ENCODE results near the gene GNA12. TPM values are rescaled to one million over a fixed set of nuclear protein-coding genes. Genes with fewer than 3 reads are reported as not detected.

GNA12 gene
- total and polyA plus RNA-seq, 2 experiments from 2014 or later = 28.4 to 40.2 TPM

DNA sequence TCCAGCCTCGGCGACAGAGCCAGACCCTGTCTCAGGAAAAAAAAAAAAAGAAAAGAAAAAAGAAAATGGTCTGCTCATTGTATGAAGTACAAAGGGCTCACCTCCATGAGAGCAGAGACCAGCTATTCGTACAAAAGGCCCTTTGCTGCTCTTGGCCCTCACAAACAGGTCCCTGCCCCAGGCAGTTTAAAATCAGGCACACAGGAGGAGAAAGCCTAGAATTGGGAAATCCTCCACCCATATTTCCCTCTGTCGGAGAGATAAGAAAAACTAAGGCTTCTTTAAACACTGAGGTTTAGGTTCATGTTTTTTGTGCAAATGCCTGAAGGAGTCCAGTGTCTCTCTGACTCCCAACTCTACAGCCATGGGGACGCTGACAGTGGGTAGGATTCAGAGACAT lies 15.1 kb downstream of the GNA12 start:
- TF ChIP-seq EZH2 (IDR thresholded peaks at IDR 0.05; ENCODE audit: borderline replicate concordance) (no peak), EZH2phosphoT487 (IDR thresholded peaks at IDR 0.05; ENCODE audit: low read depth, severe bottlenecking, unreplicated experiment) (no peak)
- TF ChIP-seq, protein P1, sequence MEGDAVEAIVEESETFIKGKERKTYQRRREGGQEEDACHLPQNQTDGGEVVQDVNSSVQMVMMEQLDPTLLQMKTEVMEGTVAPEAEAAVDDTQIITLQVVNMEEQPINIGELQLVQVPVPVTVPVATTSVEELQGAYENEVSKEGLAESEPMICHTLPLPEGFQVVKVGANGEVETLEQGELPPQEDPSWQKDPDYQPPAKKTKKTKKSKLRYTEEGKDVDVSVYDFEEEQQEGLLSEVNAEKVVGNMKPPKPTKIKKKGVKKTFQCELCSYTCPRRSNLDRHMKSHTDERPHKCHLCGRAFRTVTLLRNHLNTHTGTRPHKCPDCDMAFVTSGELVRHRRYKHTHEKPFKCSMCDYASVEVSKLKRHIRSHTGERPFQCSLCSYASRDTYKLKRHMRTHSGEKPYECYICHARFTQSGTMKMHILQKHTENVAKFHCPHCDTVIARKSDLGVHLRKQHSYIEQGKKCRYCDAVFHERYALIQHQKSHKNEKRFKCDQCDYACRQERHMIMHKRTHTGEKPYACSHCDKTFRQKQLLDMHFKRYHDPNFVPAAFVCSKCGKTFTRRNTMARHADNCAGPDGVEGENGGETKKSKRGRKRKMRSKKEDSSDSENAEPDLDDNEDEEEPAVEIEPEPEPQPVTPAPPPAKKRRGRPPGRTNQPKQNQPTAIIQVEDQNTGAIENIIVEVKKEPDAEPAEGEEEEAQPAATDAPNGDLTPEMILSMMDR (IDR thresholded peaks at IDR 0.05; ENCODE audit: poor library complexity) = no peak
- 63% methylated on average over 5 of the region's 5 CpGs for WGBS (ENCODE audit: low lambda C conversion rate, missing lambda C conversion rate)
- Histone ChIP-seq H3K4me1 (ENCODE audit: insufficient read depth) (peaks cover 16% of the 10 kb centered on the region), H3K36me3 (replicated peaks; ENCODE audit: insufficient read depth, low read depth) (no peaks in the 10 kb centered on the region), H3K4me2 (no peak overlapping the region), H3K27ac (no peak overlapping the region), H3K9me2 (replicated peaks; ENCODE audit: insufficient read depth) (no peaks in the 10 kb centered on the region), H3K4me3 (no peak overlapping the region), H2AFZ (no peak overlapping the region), H3K9me3 (ENCODE audit: low read depth) (no peaks in the 10 kb centered on the region), H4K20me1 (ENCODE audit: insufficient read depth, poor library complexity, severe bottlenecking) (peaks cover 29% of the 10 kb centered on the region), H3K27me3 (no peaks in the 10 kb centered on the region), H3K79me2 (peaks cover 93% of the 10 kb centered on the region)
- DNase-seq (ENCODE audit: low spot score) = no peak

DNA sequence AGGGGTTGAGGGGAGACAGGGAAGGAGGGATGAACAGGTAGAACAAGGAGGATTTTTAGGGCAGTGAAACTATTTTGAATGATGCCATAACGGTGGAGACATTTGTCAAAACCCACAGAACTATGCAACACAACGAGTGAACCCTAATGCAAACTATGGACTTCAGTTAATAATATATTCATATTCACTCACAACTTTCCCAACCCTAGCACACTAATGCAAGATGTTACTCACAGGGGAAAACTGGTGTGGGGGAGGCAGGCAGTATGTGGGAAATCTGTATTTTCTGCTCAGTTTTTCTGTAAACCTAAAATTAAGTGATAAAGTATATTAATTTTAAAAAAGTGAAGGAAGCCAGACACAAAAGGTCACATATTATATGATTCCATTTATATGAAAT lies 17.3 kb downstream of the GNA12 start:
- H3K36me3 ChIP-seq (replicated peaks; ENCODE audit: insufficient read depth, low read depth) = no peaks in the 10 kb centered on the region
- H3K4me3 ChIP-seq = no peak overlapping the region
- WGBS (ENCODE audit: low lambda C conversion rate, missing lambda C conversion rate) = 86% methylated on average over 2 of the region's 2 CpGs
- no peak overlapping the region for H3K4me2 ChIP-seq
- H3K27ac ChIP-seq = no peak overlapping the region
- peaks cover 15% of the 10 kb centered on the region for H4K20me1 ChIP-seq (ENCODE audit: insufficient read depth, poor library complexity, severe bottlenecking)
- TF ChIP-seq, protein P1 (IDR thresholded peaks at IDR 0.05; ENCODE audit: poor library complexity) = no peak
- TF ChIP-seq EZH2 (IDR thresholded peaks at IDR 0.05; ENCODE audit: borderline replicate concordance) = no peak
- TF ChIP-seq EZH2phosphoT487 (IDR thresholded peaks at IDR 0.05; ENCODE audit: low read depth, severe bottlenecking, unreplicated experiment) = no peak
- no peak for DNase-seq (ENCODE audit: low spot score)
- H3K79me2 ChIP-seq = peaks cover 93% of the 10 kb centered on the region
- no peak overlapping the region for H2AFZ ChIP-seq
- no peaks in the 10 kb centered on the region for H3K9me3 ChIP-seq (ENCODE audit: low read depth)
- H3K4me1 ChIP-seq (ENCODE audit: insufficient read depth) = peaks cover 21% of the 10 kb centered on the region
- H3K27me3 ChIP-seq = no peaks in the 10 kb centered on the region
- H3K9me2 ChIP-seq (replicated peaks; ENCODE audit: insufficient read depth) = no peaks in the 10 kb centered on the region

DNA sequence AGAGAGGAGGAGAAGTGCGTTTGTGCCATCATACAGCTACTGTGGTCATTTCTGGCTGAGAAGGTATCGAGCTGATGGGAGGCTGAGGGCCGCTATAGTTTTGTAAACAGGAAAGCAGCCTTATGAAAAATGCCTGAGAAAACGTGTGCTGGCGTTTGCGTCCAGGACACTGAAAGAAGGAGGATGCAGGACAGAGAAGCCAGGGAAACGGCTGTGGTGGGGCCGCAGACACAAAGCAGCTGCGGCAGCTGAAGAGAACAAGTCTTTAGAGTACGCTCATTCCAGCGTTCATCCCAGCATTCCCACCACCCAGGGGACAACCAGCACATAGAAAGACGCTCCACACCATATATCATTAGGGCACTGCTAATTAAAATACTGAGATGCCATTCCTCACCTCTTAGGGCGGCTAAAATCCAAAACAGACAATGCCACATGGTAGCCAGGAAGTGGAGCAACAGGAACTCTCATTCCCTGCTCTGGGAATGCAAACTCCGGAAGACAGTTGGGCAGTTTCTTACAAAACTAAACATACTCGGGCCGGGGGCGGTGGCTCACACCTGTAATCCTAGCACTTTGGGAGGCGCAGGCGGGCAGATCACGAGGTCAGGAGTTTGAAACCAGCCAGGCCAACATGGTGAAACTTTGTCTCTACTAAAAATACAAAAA lies 18.4 kb downstream of the GNA12 start:
- Histone ChIP-seq H3K9me2 (replicated peaks; ENCODE audit: insufficient read depth) (no peaks in the 10 kb centered on the region), H4K20me1 (ENCODE audit: insufficient read depth, poor library complexity, severe bottlenecking) (peaks cover 16% of the 10 kb centered on the region), H3K27me3 (no peaks in the 10 kb centered on the region), H2AFZ (no peak overlapping the region), H3K4me2 (no peak overlapping the region), H3K27ac (no peak overlapping the region), H3K36me3 (replicated peaks; ENCODE audit: insufficient read depth, low read depth) (no peaks in the 10 kb centered on the region), H3K79me2 (peaks cover 98% of the 10 kb centered on the region), H3K9me3 (ENCODE audit: low read depth) (no peaks in the 10 kb centered on the region), H3K4me3 (no peak overlapping the region), H3K4me1 (ENCODE audit: insufficient read depth) (peaks cover 26% of the 10 kb centered on the region)
- TF ChIP-seq EZH2 (IDR thresholded peaks at IDR 0.05; ENCODE audit: borderline replicate concordance) (no peak), EZH2phosphoT487 (IDR thresholded peaks at IDR 0.05; ENCODE audit: low read depth, severe bottlenecking, unreplicated experiment) (no peak)
- TF ChIP-seq, protein P1 (IDR thresholded peaks at IDR 0.05; ENCODE audit: poor library complexity) = no peak
- DNase-seq (ENCODE audit: low spot score) = no peak
- WGBS (ENCODE audit: low lambda C conversion rate, missing lambda C conversion rate) = 86% methylated on average over 20 of the region's 20 CpGs

Measured in hepatocyte (in vitro differentiated cells).